ENCODE results near the gene NECAB2.

DNA sequence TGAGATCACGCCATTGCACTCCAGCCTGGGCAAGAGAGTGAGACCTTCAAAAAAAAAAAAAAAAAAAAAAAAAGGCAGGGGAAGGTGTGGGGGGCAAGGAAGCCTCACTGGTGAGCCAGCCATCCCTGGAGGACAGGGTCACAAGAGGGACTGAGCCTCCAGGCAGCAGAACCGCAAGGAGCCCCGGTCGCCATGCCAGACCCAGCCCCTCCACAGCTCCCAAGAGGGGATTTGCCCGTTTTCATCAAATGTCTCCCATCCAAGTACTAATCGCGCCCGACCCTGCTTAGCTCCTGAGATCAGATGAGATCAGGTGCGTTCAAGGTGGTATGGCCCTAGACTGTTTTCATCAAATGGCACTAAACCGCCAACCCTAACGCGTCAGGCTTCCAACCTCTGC is 71.7 kb downstream of the NECAB2 start:
- TF ChIP-seq, protein P1, sequence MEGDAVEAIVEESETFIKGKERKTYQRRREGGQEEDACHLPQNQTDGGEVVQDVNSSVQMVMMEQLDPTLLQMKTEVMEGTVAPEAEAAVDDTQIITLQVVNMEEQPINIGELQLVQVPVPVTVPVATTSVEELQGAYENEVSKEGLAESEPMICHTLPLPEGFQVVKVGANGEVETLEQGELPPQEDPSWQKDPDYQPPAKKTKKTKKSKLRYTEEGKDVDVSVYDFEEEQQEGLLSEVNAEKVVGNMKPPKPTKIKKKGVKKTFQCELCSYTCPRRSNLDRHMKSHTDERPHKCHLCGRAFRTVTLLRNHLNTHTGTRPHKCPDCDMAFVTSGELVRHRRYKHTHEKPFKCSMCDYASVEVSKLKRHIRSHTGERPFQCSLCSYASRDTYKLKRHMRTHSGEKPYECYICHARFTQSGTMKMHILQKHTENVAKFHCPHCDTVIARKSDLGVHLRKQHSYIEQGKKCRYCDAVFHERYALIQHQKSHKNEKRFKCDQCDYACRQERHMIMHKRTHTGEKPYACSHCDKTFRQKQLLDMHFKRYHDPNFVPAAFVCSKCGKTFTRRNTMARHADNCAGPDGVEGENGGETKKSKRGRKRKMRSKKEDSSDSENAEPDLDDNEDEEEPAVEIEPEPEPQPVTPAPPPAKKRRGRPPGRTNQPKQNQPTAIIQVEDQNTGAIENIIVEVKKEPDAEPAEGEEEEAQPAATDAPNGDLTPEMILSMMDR (IDR thresholded peaks at IDR 0.05), result no peak
- TF ChIP-seq EP300 (IDR thresholded peaks at IDR 0.05) (no peak), POLR2A (IDR thresholded peaks at IDR 0.05) (no peak), POLR2AphosphoS5 (IDR thresholded peaks at IDR 0.05) (no peak)

Measured in gastroesophageal sphincter (tissue), 3 donors.